IPS-15b (cell line): ENCODE data around the gene HOXB5.

Experiments
- H3K27me3 ChIP-seq: one replicate; pipeline ENCODE4 v1.6.1; 2013; ENCODE audit warnings: low read length; ENCODE audit not compliant: control insufficient read depth, insufficient read depth
- H3K36me3 ChIP-seq: one replicate; pipeline ENCODE4 v1.6.1; 2013; ENCODE audit warnings: low read length; ENCODE audit not compliant: control insufficient read depth, insufficient read depth
- H3K4me1 ChIP-seq: one replicate; pipeline ENCODE4 v1.6.1; 2013; ENCODE audit warnings: mild to moderate bottlenecking, low read length; ENCODE audit not compliant: control insufficient read depth, insufficient read depth
- H3K4me3 ChIP-seq: one replicate; pipeline ENCODE4 v1.5.1; 2013; ENCODE audit warnings: low read depth, low read length
- H3K9ac ChIP-seq: one replicate; pipeline ENCODE4 v1.6.1; 2013; ENCODE audit warnings: low read depth, mild to moderate bottlenecking, low read length
- H3K9me3 ChIP-seq: one replicate; pipeline ENCODE4 v1.6.1; 2013; ENCODE audit warnings: mild to moderate bottlenecking, low read length; ENCODE audit not compliant: control insufficient read depth, insufficient read depth

HOXB5 gene

DNA sequence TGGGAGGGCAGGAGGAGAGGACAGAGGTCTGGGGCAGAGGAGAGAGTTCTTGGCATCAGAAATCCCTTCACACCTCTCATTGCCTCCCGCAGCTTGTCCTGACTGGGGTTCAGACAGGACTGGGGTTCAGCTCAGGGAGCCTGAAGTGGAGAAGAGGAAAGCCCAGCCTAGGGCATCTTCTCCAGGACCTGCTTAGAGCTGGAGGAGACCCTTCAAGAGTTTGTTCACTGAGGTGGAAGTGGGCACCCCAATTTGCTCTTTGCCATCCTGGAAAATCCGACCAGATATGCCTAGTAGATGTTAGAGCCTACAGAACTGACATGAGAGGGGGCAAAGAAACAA lies 5.5 kb downstream of the HOXB5 start:
- Histone ChIP-seq H3K9ac (no peak overlapping the region), H3K36me3 (no peaks in the 10 kb centered on the region), H3K4me1 (peaks cover 2% of the 10 kb centered on the region), H3K4me3 (peak overlapping the region; percentile 18), H3K9me3 (no peaks in the 10 kb centered on the region), H3K27me3 (peaks cover 100% of the 10 kb centered on the region)

- no peak overlapping the region for H3K4me3 ChIP-seq
- H3K9ac ChIP-seq: no peak overlapping the region
- H3K36me3 ChIP-seq: no peaks in the 10 kb centered on the region
- H3K4me1 ChIP-seq: peaks cover 2% of the 10 kb centered on the region
- peaks cover 100% of the 10 kb centered on the region for H3K27me3 ChIP-seq
- no peaks in the 10 kb centered on the region for H3K9me3 ChIP-seq
Measured at GRCh38 chr17:48587276-48588073, 6.1 kb downstream of the HOXB5 start.

DNA sequence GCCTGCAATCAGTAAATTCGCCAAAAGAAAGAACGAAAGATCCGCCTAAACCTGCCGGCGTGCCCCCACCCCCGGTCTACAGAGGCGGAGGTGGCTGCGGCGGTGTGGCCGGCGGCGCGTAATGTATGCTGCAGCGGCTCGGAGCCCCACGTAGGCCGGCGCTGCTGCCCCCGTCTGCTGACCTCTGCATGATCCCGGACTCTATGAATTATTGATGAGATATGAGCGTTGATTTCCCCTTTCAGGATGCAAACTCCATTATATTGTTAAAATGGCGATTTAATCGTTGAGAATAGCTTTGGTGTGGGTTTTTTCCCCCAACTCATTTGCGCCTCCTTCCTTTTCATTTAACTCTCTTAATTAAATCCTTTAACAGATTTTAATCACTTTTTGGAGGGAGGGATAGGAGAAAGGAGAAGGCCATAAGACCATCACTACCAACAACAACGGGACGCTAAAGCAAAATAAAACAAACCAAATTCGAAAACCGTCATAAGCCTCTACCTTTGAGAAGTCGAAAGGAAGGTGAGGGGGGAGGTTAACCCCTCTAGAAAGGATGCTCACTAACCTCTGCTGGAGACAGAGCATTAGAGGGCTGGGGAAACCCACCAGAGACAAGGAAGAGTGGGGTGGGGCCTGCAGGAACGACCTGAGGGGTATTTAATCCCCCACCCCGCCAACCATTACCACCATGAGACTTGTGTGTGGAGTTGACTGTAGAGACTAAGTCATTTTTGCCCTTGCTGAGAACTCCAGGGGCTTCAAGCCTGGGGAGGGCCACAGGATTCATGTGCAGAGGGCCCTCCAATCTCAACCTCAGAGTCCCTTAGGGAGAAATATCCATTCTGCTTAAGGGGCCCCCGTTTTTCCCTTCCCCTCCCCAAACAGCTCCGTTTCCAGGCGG lies 7.0 kb downstream of the HOXB5 start:
- peak overlapping the region; percentile 54 for H3K4me3 ChIP-seq
- H3K9me3 ChIP-seq: no peaks in the 10 kb centered on the region
- H3K27me3 ChIP-seq: peaks cover 100% of the 10 kb centered on the region
- no peaks in the 10 kb centered on the region for H3K36me3 ChIP-seq
- peaks cover 2% of the 10 kb centered on the region for H3K4me1 ChIP-seq
- H3K9ac ChIP-seq: no peak overlapping the region

- peaks cover 2% of the 10 kb centered on the region for H3K4me1 ChIP-seq
- peaks cover 100% of the 10 kb centered on the region for H3K27me3 ChIP-seq
- H3K4me3 ChIP-seq: no peak overlapping the region
- no peak overlapping the region for H3K9ac ChIP-seq
- H3K36me3 ChIP-seq: no peaks in the 10 kb centered on the region
- no peaks in the 10 kb centered on the region for H3K9me3 ChIP-seq
Measured at GRCh38 chr17:48584223-48584741, 9.3 kb downstream of the HOXB5 start.

GRCh38 chr17:48583708-48584222 lies 9.8 kb downstream of the HOXB5 start:
- Histone ChIP-seq H3K27me3 (peaks cover 100% of the 10 kb centered on the region), H3K4me1 (peaks cover 2% of the 10 kb centered on the region), H3K36me3 (no peaks in the 10 kb centered on the region), H3K9ac (no peak overlapping the region), H3K9me3 (no peaks in the 10 kb centered on the region), H3K4me3 (no peak overlapping the region)

GRCh38 chr17:48582750-48583069 lies 10.9 kb downstream of the HOXB5 start:
- Histone ChIP-seq H3K9ac (no peak overlapping the region), H3K9me3 (no peaks in the 10 kb centered on the region), H3K27me3 (peaks cover 97% of the 10 kb centered on the region), H3K4me3 (no peak overlapping the region), H3K36me3 (no peaks in the 10 kb centered on the region), H3K4me1 (peaks cover 2% of the 10 kb centered on the region)

DNA sequence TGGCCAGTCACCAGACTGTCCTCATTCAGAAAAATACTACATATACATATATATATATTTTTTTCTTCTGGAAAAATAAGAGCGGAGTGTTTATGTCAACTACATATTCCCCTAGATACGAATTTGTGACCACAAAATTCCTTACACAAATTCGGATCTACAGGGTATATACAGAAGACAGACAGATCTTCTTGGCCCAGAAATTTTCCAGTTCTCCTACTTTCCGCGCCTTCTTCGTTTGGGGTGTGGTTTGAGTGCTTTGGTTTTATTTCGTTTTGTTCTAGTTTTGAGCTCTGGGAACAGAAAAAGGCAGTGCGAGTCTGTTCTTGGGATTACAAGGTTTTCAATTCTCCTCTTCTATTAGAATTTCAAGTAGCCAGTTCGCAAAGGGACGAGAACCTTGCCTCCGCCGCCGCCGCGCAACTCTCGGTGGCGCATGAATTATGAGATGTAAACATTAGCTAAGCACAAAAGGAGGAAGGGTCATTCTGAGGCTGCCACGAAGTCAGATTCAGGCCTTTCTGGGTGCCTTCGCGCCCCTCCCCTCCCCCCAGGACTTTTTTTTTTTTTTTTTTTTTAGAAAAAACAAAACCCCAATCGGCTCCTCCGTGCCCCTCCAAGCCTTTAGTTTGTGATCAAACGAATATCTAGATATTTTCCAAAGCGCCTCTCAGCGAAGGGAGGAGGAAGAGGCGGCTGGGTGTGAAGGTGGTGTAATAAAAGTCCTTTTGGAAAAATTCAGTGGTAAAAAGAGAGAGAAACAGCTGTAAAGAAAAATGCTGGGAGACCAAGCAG lies 13.6 kb downstream of the HOXB5 start:
- H3K27me3 ChIP-seq: peaks cover 96% of the 10 kb centered on the region
- no peak overlapping the region for H3K4me3 ChIP-seq
- no peak overlapping the region for H3K9ac ChIP-seq
- no peaks in the 10 kb centered on the region for H3K9me3 ChIP-seq
- no peaks in the 10 kb centered on the region for H3K36me3 ChIP-seq
- no peaks in the 10 kb centered on the region for H3K4me1 ChIP-seq

- Histone ChIP-seq H3K4me3 (no peak overlapping the region), H3K9ac (no peak overlapping the region), H3K27me3 (peaks cover 96% of the 10 kb centered on the region)
Measured at GRCh38 chr17:48579471-48579759, 14.2 kb downstream of the HOXB5 start.

GRCh38 chr17:48578616-48579470 lies 14.7 kb downstream of the HOXB5 start:
- no peak overlapping the region for H3K9ac ChIP-seq
- H3K9me3 ChIP-seq: no peaks in the 10 kb centered on the region
- no peaks in the 10 kb centered on the region for H3K36me3 ChIP-seq
- H3K27me3 ChIP-seq: peaks cover 96% of the 10 kb centered on the region
- no peaks in the 10 kb centered on the region for H3K4me1 ChIP-seq
- H3K4me3 ChIP-seq: peak overlapping the region; percentile 28

More at GRCh38 chr17:48579471-48579759, 14.2 kb downstream of the HOXB5 start:
- H3K36me3 ChIP-seq: no peaks in the 10 kb centered on the region
- H3K9me3 ChIP-seq: no peaks in the 10 kb centered on the region
- no peaks in the 10 kb centered on the region for H3K4me1 ChIP-seq

DNA sequence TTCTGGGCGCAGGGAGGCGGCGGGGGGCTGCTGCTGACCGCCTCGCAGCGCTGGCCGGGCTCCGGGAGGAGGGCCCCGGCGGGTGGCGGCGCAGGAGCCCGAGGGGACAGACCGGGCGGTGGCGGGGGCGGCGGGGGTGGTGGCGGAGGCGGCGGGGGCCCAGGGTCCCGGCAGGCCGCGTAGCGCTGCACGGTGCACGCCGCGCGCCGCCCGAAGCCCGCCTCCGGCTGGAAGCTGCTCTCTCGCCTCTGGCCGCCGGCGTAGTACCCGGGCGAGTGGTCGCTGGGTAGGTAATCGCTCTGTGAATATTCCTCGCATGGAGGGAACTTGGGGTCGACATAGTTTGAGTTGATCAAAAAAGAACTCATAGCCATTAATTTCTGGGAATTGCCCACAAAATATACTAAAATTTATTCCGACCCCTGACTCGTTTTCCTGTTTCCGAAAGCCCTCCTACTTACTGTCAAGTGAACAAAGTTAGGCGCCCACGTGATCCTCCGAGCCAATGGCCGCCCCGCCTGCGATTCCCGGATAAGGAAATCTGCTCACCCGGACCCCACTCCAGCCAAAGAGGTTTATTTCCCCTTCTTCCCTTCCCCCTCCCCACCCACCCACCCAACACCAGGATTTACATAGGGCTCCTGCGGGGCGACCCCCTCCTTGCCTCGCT lies 15.5 kb downstream of the HOXB5 start, which contains the start of gene HOXB4:
Gene HOXB4 (minus strand): TSS at position 405 of the 670 bp plus-strand sequence. CDS start 31 bp downstream, at position 374.
- H3K27me3 ChIP-seq: peaks cover 96% of the 10 kb centered on the region

More for the DNA sequence above, 15.5 kb downstream of the HOXB5 start, which contains the start of gene HOXB4:
- peak within 1 kb of the TSS; percentile 28 for H3K4me3 ChIP-seq
- H3K4me1 ChIP-seq: no peaks in the 10 kb centered on the region
- H3K9ac ChIP-seq: no peak within 1 kb of the TSS
- H3K9me3 ChIP-seq: no peaks in the 10 kb centered on the region
- H3K36me3 ChIP-seq: no peaks in the 10 kb centered on the region
